HEK293 (cell line): ENCODE results near the gene ZNF582.

Experiments
- CTCF ChIP-seq: fragments of 450-650 bp; formaldehyde crosslinking; IDR thresholded peaks from 2 replicates; pipeline ENCODE4 v1.5.1; 2016; ENCODE audit warnings: missing biosample characterization, missing genetic modification characterization
- ZBTB21 ChIP-seq: fragments of 450-650 bp; formaldehyde crosslinking; IDR thresholded peaks from 2 replicates; pipeline ENCODE4 v1.5.1; 2017; ENCODE audit warnings: missing biosample characterization, missing genetic modification characterization
- ZNF146 ChIP-seq: fragments of 450-650 bp; formaldehyde crosslinking; IDR thresholded peaks from 2 replicates; pipeline ENCODE4 v1.5.1; 2016; ENCODE audit warnings: missing biosample characterization, missing genetic modification characterization
- ZNF175 ChIP-seq: fragments of 450-650 bp; formaldehyde crosslinking; IDR thresholded peaks from 2 replicates; pipeline ENCODE4 v1.5.1; 2016; ENCODE audit warnings: missing biosample characterization, missing genetic modification characterization
- ZNF184 ChIP-seq: fragments of 450-650 bp; IDR thresholded peaks from 2 replicates; pipeline ENCODE4 v1.5.1; 2018; ENCODE audit warnings: missing biosample characterization, mild to moderate bottlenecking, missing genetic modification characterization
- ZNF274 ChIP-seq, 2 experiments: fragments of 200-500 bp in 1 of 2; fragments of 450-650 bp in 1 of 2; sonication (Bioruptor generic) in 1 of 2; formaldehyde crosslinking in 1 of 2; IDR thresholded peaks; 2 replicates each; pipeline versions ENCODE4 v1.5.1 to v1.6.1; 2014 to 2016; ENCODE audit warnings: borderline replicate concordance in 1 of 2, inconsistent platforms in 1 of 2, low read length in 1 of 2, missing biosample characterization in 1 of 2, missing genetic modification characterization in 1 of 2
- ZNF561 ChIP-seq: fragments of 450-650 bp; IDR thresholded peaks from 2 replicates; pipeline ENCODE4 v1.5.1; 2018; ENCODE audit warnings: missing biosample characterization, missing genetic modification characterization, borderline replicate concordance

DNA sequence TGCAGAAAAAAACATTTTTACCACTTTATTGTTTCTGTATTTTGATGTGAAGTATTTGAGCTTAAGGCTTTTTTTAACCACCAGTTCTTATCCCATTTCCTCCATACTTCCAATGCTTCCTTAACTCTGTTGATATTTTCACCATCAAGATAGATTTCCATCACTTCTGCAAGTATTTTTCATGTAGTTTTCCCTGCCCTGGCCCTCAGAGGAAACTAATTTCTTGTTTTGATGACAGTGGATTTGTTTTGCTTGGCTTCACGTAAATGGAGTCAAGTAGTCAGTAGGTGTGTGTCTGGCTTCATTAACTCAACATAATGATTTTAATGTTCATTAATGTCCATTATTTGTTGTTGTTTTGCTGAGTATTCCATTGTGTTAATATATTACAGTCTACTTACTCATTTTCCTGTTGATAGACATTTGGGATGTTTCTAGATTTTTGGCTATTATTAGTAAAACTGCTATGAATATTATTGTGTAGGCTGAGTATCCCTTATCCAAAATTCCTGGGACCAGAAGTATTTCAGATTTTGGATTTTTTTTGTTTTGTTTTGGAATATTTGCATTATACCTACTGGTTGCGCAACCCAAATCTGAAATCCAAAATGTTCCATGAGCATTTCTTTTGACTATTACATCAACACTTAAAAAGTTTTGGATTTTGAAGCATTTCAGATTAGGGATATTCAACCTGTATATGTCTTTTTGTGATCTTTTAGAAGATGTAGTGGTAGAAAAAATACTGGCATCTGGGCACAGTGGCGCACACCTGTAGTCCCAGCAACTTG is 23.3 kb downstream of the ZNF582 start:
- TF ChIP-seq CTCF (tag by site-specific recombination) (no peak), ZNF561 (tag by site-specific recombination) (no peak), ZNF274 (IDR thresholded peaks at IDR 0.05; ENCODE audit: low read length) (no peak), ZNF274 (tag by site-specific recombination; IDR thresholded peaks at IDR 0.05; ENCODE audit: borderline replicate concordance) (no peak), ZNF184 (tag by site-specific recombination) (no peak), ZBTB21 (no peak), ZNF146 (tag by site-specific recombination) (no peak), ZNF175 (tag by site-specific recombination) (no peak)
